Measurements from ENCODE around the gene HSPA1A.

GRCh38 chr6:31785475-31785874, 29.9 kb upstream of the HSPA1A start:
- TF ChIP-seq CTCF (IDR thresholded peaks at IDR 0.05) (no peak), POLR2AphosphoS5 (IDR thresholded peaks at IDR 0.05) (no peak)

Measured in esophagus muscularis mucosa (tissue), 3 donors.